HG03097 (cell line): Measurements from ENCODE around the gene LAMC3.
"Not testable (repeated sequence)": the region's sequence is repeated elsewhere in the genome, so short reads cannot be mapped to it uniquely, and the experiment has no call there.

ENCODE experiments used
- ATAC-seq: cut with Tn5 transposase; IDR thresholded peaks from one replicate; pipeline ENCODE4 v1.9.1; 2021; ENCODE audit not compliant: unreplicated experiment, low FRiP score

Gene LAMC3

GRCh38 chr9:131092548-131093440, 83.8 kb downstream of the LAMC3 start:
- no peak for ATAC-seq

GRCh38 chr9:131094015-131094414, 85.0 kb downstream of the LAMC3 start:
- no peak for ATAC-seq

GRCh38 chr9:131094622-131095021, 85.6 kb downstream of the LAMC3 start:
- no peak for ATAC-seq

GRCh38 chr9:131095666-131096268, 86.8 kb downstream of the LAMC3 start:
- no peak for ATAC-seq

DNA sequence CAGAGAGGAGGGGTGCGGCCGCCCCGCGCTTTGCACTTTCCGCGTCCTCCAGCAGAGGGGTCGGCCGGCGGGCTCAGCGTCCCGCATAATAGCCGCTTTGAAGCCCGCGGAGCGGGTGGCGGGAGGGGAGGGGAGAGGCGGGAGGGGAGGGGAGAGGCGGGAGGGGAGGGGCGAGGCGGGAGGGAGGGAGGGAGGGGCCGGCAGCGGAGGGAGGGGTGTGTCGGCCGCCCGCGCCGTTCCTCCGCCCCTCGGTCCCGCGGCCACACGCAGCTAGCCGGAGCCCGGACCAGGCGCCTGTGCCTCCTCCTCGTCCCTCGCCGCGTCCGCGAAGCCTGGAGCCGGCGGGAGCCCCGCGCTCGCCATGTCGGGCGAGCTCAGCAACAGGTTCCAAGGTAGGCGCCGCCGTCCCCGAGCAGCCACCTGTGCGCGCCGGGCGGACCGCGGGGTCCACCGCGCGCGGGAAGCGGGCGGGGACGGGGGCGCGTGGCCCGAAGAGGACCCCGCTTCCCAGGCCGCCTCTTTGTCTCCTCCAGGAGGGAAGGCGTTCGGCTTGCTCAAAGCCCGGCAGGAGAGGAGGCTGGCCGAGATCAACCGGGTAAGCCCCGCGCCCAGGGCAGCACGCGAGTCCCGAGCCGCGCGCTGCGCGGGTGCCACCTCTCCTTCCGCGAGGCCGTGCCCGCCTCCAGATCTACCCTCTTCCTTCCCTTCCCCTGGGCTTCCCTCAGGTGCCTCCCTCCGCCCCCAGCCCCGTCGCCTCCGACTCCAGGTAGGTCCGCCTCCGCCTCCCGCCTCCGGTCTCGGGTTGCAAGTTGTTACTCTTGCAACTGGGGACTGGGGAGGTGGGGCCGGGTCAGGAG, 87.5 kb downstream of the LAMC3 start, which contains the start of gene AIF1L:
AIF1L (plus strand) TSS at position 263 of the 857 bp plus-strand sequence; CDS start at position 362, 99 bp downstream.
- no peak for ATAC-seq

DNA sequence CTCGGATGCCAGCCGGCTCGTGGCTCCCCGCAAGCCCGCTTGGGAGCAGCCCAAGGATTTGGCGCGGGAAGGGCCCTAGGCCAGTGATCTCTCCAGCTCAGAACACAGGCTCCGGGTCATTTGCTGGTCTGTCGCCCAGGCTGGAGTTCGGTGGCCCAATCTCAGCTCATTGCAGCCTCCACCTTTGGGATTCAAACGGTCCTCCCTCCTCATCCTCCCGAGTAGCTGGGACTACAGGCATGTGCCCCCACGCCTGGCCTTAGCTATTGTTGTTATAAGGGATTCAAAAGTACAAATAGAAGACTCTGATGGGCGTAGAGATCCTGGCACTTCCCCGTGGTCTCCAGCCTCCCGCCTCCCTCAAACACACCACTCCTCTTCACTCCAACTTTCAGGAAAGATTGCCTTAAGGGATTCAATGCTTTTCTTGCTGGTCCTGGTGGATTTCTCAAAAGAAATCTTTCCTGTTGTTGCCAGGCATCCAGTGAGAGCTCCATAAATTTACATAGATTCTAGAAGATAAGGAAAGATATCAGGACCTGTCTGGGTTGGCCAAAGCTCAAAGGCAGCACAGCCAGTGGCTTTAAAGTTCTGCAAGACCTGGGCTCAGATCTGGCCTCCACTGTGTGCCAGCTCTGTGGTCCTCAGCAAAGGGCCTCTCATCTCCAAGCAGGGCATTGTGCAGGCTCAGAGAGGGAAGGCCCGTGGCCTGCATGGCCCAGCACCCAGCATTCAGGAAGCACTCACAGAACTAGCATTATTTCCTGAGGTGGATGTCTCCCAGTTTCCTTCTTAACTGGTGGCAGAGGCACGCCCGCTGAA, 88.4 kb downstream of the LAMC3 start:
- ATAC-seq, result no peak

GRCh38 chr9:131097948-131098278, 88.9 kb downstream of the LAMC3 start:
- ATAC-seq, result no peak

DNA sequence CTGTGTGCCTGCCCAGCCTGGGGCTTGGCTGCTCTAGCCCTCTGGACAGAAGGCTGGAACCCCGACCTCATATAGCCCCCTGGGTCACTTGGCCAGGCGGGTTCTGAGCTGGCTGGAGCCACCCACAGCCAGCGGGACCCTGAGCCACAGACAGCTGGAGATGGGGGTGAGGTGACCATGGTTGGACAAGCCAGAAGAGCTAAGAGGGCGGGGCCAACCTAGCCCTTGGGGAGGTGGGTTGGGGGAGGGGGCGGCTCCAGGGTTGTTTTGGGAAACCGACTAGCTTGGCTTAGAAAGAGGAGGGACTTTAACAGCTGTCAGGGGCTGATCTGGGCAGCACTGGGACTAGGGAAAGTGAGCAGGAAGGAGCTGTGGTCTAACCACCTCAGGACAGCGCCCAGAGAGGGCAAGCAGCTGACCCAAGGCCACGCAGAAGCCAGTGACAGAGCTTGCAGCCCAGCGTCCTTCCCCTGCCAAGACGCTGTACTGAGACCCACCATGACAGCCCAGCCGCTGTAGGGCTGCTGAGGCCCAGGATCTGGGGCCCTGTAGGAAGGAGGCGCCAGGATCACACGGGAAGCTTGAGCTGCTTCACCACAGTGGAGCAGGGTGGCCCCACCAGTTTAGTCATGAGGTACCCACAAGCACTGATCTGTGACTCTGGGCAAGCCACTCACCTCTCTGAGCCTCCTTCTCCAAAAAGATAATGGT, 89.6 kb downstream of the LAMC3 start:
- ATAC-seq, result no peak

- no peak for ATAC-seq
Measured at GRCh38 chr9:131099102-131099606, 90.2 kb downstream of the LAMC3 start.

GRCh38 chr9:131099845-131100244, 90.9 kb downstream of the LAMC3 start:
- ATAC-seq, result not testable (repeated sequence)

DNA sequence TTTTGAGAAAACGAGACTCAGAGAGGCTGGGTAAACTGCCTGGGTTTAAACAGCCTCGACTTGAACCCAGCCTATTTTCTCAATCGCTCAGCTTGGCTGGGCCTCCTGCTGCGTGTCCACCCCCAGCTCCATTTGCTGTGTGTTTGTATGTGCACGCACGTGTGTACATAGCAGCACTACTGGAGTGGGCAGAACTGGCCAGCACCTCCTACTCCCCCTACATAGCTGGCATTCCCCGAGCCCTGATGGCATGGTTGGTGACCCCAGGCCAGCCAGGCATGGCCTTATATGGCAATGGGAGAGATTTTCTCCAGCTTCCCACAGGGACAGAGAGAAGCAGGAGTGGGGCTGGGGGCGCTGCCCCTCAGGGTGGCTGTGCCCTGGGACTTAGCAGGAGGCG, 91.5 kb downstream of the LAMC3 start:
- ATAC-seq, result no peak

DNA sequence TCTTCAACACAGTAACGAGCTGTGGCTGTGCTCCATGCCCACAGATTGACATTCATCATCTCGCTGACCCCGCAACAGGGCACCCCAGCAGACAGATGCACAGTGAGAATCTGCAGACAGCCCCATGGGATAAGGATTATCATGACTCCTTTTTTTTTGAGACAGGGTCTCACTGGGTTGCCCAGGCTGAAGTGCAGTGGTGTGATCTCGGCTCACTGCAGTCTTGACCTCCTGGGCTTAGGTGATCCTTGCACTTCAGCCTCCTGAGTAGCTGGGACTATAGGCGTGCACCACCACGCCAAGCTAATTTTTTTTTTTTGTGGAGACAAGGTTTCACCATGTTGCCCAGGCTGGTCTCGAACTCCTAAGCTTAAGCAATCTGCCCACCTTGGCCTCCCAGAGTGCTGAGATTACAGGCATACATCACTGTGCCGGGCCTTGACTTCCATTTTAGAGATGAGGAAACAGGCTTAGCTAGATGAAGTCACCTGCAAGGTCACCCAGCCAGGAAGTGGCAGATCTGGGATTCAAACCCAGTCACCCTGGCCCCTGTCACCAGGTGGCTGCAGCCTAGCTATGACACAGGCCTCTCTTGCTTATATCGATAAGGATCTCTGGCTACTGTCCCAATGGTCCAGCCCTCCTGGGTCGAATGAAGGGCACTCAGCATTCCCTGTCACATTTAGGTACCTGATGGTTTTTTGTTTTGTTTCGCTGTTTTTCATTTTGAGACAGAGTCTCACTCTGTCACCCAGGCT, 92.4 kb downstream of the LAMC3 start:
- no peak for ATAC-seq

- no peak for ATAC-seq
Measured at GRCh38 chr9:131103024-131103423, 94.0 kb downstream of the LAMC3 start.

DNA sequence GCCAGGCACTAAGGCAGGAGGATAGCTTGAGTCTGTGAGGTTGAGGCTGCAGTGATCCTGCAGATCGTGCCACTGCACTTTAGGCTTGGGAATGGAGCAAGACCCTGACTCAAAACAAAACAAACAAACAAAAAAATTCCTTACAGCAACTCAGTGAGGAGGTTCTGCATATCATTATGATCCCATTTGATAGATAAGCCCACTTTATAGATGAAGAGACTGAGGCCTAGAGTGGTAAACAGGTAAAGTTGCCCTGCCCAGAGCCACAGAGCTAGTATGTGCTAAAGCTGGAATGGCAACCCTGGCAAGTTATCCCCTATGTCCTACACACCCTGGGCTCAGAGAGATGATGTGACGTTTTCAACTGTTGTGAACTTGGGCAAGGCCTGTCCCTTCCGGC, 94.6 kb downstream of the LAMC3 start:
- ATAC-seq, result no peak

- ATAC-seq, result no peak
Measured at GRCh38 chr9:131104016-131104740, 95.2 kb downstream of the LAMC3 start.

- ATAC-seq, result no peak
Measured at GRCh38 chr9:131105952-131106351, 97.0 kb downstream of the LAMC3 start.

GRCh38 chr9:131107760-131108159, 98.8 kb downstream of the LAMC3 start:
- ATAC-seq, result no peak

GRCh38 chr9:131111186-131111853, 102.3 kb downstream of the LAMC3 start:
- no peak for ATAC-seq
